DND-41 (cell line): ENCODE measurements around the gene RBMS2.

Experiments
- ATAC-seq: fragments of 200-7000 bp; cut with Tn5 transposase; 3 replicates; pipeline ENCODE4 v1.9.1; 2021; ENCODE audit warnings: low read depth; ENCODE audit not compliant: insufficient read depth
- DNase-seq: peaks from one replicate; pipeline ENCODE4 v3.0.0-alpha.2; 2020
- H2AFZ ChIP-seq: 2 replicates; pipeline ENCODE4 v1.6.0; 2012; ENCODE audit warnings: low read depth, low read length
- H3K27ac ChIP-seq: 2 replicates; pipeline ENCODE4 v1.5.1; 2012; ENCODE audit warnings: low read length, inconsistent platforms
- H3K27me3 ChIP-seq: fragments of 200-600 bp; sonication (generic); 2 replicates; pipeline ENCODE4 v1.6.0; 2012; ENCODE audit warnings: low read length, mild to moderate bottlenecking, inconsistent platforms; ENCODE audit not compliant: insufficient read depth, poor library complexity
- H3K36me3 ChIP-seq: 2 replicates; pipeline ENCODE4 v1.5.1; 2012; ENCODE audit warnings: low read length, inconsistent platforms; ENCODE audit not compliant: insufficient read depth
- H3K4me1 ChIP-seq: 2 replicates; pipeline ENCODE4 v1.5.1; 2012; ENCODE audit warnings: mild to moderate bottlenecking, low read length; ENCODE audit not compliant: insufficient read depth
- H3K4me2 ChIP-seq: 2 replicates; pipeline ENCODE4 v1.6.0; 2012; ENCODE audit warnings: mild to moderate bottlenecking, moderate library complexity, low read length, inconsistent platforms; ENCODE audit not compliant: insufficient read depth
- H3K4me3 ChIP-seq, 2 experiments: fragments of 200-600 bp in 1 of 2; shearing (Covaris generic) in 1 of 2; 2 replicates each; pipeline ENCODE4 v1.5.1; 2012 to 2016; ENCODE audit warnings: inconsistent platforms in 2 of 2, low read length in 2 of 2, mild to moderate bottlenecking in 2 of 2, low read depth in 1 of 2, moderate library complexity in 1 of 2
- H3K79me2 ChIP-seq: 2 replicates; pipeline ENCODE4 v1.6.0; 2012; ENCODE audit warnings: low read length, inconsistent platforms; ENCODE audit not compliant: insufficient read depth
- H3K9ac ChIP-seq: 2 replicates; pipeline ENCODE4 v1.6.0; 2012; ENCODE audit warnings: low read depth, mild to moderate bottlenecking, inconsistent platforms, low read length, moderate library complexity
- H3K9me3 ChIP-seq: 2 replicates; pipeline ENCODE4 v1.5.1; 2012; ENCODE audit warnings: low read length, moderate library complexity, mild to moderate bottlenecking, inconsistent platforms; ENCODE audit not compliant: insufficient read depth, severe bottlenecking
- H4K20me1 ChIP-seq: 2 replicates; pipeline ENCODE4 v1.6.0; 2012; ENCODE audit warnings: low read length; ENCODE audit not compliant: insufficient read depth
- EZH2 ChIP-seq: IDR thresholded peaks from 3 replicates; pipeline ENCODE4 v1.6.1; 2012; ENCODE audit warnings: borderline replicate concordance, low read depth, mild to moderate bottlenecking, moderate library complexity, low read length, inconsistent platforms; ENCODE audit not compliant: severe bottlenecking
- TF ChIP-seq, protein P1 (sequence below): IDR thresholded peaks from 2 replicates; pipeline ENCODE4 v1.5.1; 2012; ENCODE audit warnings: borderline replicate concordance, low read length, moderate library complexity, mild to moderate bottlenecking; ENCODE audit not compliant: poor library complexity, severe bottlenecking; ENCODE audit errors: extremely low read depth

Gene RBMS2

DNA sequence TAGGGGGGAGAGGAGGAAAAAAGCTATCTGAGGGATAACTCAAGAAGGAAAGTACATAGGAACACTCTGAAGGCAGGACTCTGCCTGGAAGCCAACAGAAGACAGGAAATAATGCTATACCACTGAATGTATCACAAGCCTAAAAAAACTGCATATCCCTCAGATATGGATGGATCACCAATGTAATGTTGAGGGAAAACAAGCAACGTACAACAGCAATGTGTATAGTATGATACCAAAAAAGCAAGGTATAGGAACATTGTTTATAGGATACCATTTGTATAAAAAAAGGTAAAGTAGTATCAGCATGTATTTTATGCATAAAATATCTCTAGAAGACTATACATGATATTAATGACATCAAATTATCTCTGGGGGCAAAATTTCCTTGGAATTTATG is 37.1 kb upstream of the RBMS2 start:
- no peak for TF ChIP-seq EZH2
- TF ChIP-seq, protein P1, sequence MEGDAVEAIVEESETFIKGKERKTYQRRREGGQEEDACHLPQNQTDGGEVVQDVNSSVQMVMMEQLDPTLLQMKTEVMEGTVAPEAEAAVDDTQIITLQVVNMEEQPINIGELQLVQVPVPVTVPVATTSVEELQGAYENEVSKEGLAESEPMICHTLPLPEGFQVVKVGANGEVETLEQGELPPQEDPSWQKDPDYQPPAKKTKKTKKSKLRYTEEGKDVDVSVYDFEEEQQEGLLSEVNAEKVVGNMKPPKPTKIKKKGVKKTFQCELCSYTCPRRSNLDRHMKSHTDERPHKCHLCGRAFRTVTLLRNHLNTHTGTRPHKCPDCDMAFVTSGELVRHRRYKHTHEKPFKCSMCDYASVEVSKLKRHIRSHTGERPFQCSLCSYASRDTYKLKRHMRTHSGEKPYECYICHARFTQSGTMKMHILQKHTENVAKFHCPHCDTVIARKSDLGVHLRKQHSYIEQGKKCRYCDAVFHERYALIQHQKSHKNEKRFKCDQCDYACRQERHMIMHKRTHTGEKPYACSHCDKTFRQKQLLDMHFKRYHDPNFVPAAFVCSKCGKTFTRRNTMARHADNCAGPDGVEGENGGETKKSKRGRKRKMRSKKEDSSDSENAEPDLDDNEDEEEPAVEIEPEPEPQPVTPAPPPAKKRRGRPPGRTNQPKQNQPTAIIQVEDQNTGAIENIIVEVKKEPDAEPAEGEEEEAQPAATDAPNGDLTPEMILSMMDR = no peak
- no peaks in the 10 kb centered on the region for H3K4me1 ChIP-seq
- H3K27me3 ChIP-seq = peaks cover 7% of the 10 kb centered on the region
- no peaks in the 10 kb centered on the region for H3K79me2 ChIP-seq
- no peak for DNase-seq
- H3K27ac ChIP-seq = no peak overlapping the region
- no peaks in the 10 kb centered on the region for H4K20me1 ChIP-seq
- ATAC-seq = no peak
- no peak overlapping the region for H3K4me3 ChIP-seq
- H3K9ac ChIP-seq = no peak overlapping the region
- H2AFZ ChIP-seq = no peak overlapping the region
- no peaks in the 10 kb centered on the region for H3K9me3 ChIP-seq
- H3K36me3 ChIP-seq = no peaks in the 10 kb centered on the region
- no peak overlapping the region for H3K4me2 ChIP-seq

- Histone ChIP-seq H3K9me3 (no peaks in the 10 kb centered on the region), H3K4me2 (no peak overlapping the region), H3K4me3 (no peak overlapping the region), H4K20me1 (no peaks in the 10 kb centered on the region), H3K27ac (no peak overlapping the region), H2AFZ (no peak overlapping the region), H3K27me3 (peaks cover 7% of the 10 kb centered on the region), H3K79me2 (no peaks in the 10 kb centered on the region), H3K36me3 (no peaks in the 10 kb centered on the region), H3K4me1 (no peaks in the 10 kb centered on the region), H3K9ac (no peak overlapping the region)
- DNase-seq (no peak), ATAC-seq (no peak)
- TF ChIP-seq, protein P1 = no peak
- TF ChIP-seq EZH2 = no peak
These were observed 34.9 kb upstream of the RBMS2 start for GRCh38 chr12:56486694-56487093.

- Histone ChIP-seq H3K4me3 (no peak overlapping the region), H3K27ac (no peak overlapping the region), H3K9me3 (no peaks in the 10 kb centered on the region), H3K79me2 (no peaks in the 10 kb centered on the region), H3K4me2 (no peak overlapping the region), H4K20me1 (no peaks in the 10 kb centered on the region), H3K9ac (no peak overlapping the region), H3K4me1 (no peaks in the 10 kb centered on the region), H3K36me3 (no peaks in the 10 kb centered on the region), H2AFZ (no peak overlapping the region), H3K27me3 (peaks cover 7% of the 10 kb centered on the region)
- no peak for TF ChIP-seq EZH2
- TF ChIP-seq, protein P1 = no peak
- DNase-seq = no peak
- ATAC-seq = peak; percentile 51
These were observed 34.1 kb upstream of the RBMS2 start for GRCh38 chr12:56487448-56488040.
